CD14-positive monocyte (primary cell): ENCODE results near the gene RPL18A. TPM values are rescaled to one million over a fixed set of nuclear protein-coding genes. Genes with fewer than 3 reads are reported as not detected.

Source experiments
- DNase-seq, 3 donors: peaks; one replicate each; pipeline ENCODE4 v3.0.0-alpha.2; 2011 to 2022
- H2AFZ ChIP-seq: 2 replicates; pipeline ENCODE4 v1.6.0; 2012; ENCODE audit warnings: mild to moderate bottlenecking, low read depth, low read length, inconsistent platforms; ENCODE audit not compliant: insufficient read depth, poor library complexity, severe bottlenecking
- H3K27ac ChIP-seq, 2 donors: 1 replicate in 1 of 2; 2 replicates in 1 of 2; pipeline ENCODE4 v1.5.1; 2012 to 2013; ENCODE audit warnings: low read length in 2 of 2, control low read depth in 1 of 2, inconsistent platforms in 1 of 2, low read depth in 1 of 2, mild to moderate bottlenecking in 1 of 2
- H3K27me3 ChIP-seq, 2 donors: one replicate each; pipeline versions ENCODE4 v1.6.0 to v1.6.1; 2011 to 2013; ENCODE audit warnings: low read length in 2 of 2; ENCODE audit not compliant: control insufficient read depth in 2 of 2, insufficient read depth in 2 of 2
- H3K36me3 ChIP-seq, 2 donors: replicated peaks in 1 of 2; 1 replicate in 1 of 2; 2 replicates in 1 of 2; pipeline versions ENCODE4 v1.5.1 to v1.6.1; 2012 to 2013; ENCODE audit warnings: low read length in 2 of 2, control low read depth in 1 of 2, inconsistent platforms in 1 of 2, mild to moderate bottlenecking in 1 of 2; ENCODE audit not compliant: insufficient read depth in 2 of 2, control insufficient read depth in 1 of 2
- H3K4me1 ChIP-seq, 2 donors: 1 replicate in 1 of 2; 2 replicates in 1 of 2; pipeline versions ENCODE4 v1.5.1 to v1.6.1; 2012 to 2013; ENCODE audit warnings: low read length in 2 of 2, control low read depth in 1 of 2, inconsistent platforms in 1 of 2, mild to moderate bottlenecking in 1 of 2, moderate library complexity in 1 of 2; ENCODE audit not compliant: insufficient read depth in 2 of 2, control insufficient read depth in 1 of 2
- H3K4me2 ChIP-seq: replicated peaks from 2 replicates; pipeline ENCODE3; 2012; ENCODE audit warnings: low read length, moderate library complexity, mild to moderate bottlenecking; ENCODE audit not compliant: poor library complexity, severe bottlenecking; ENCODE audit errors: extremely low read depth
- H3K4me3 ChIP-seq, 3 experiments: fragments of 200-600 bp in 1 of 3; sonication (generic) in 1 of 3; replicated peaks in 1 of 3; 1 replicate in 2 of 3; 2 replicates in 1 of 3; pipeline ENCODE4 v1.5.1; 2011 to 2013; ENCODE audit warnings: low read length in 3 of 3, mild to moderate bottlenecking in 3 of 3, control low read depth in 2 of 3, low read depth in 2 of 3, inconsistent platforms in 1 of 3, moderate library complexity in 1 of 3
- H3K79me2 ChIP-seq: 2 replicates; pipeline ENCODE4 v1.6.0; 2012; ENCODE audit warnings: mild to moderate bottlenecking, control low read depth, inconsistent platforms, low read length, moderate library complexity; ENCODE audit not compliant: insufficient read depth
- H3K9ac ChIP-seq: 2 replicates; pipeline ENCODE4 v1.6.0; 2017; ENCODE audit warnings: low read length, mild to moderate bottlenecking; ENCODE audit not compliant: insufficient read depth, poor library complexity, severe bottlenecking
- H3K9me3 ChIP-seq, 2 donors: replicated peaks in 1 of 2; 1 replicate in 1 of 2; 2 replicates in 1 of 2; pipeline versions ENCODE4 v1.5.1 to v1.6.1; 2012 to 2013; ENCODE audit warnings: low read length in 2 of 2, control low read depth in 1 of 2; ENCODE audit not compliant: control insufficient read depth in 1 of 2, insufficient read depth in 1 of 2
- H4K20me1 ChIP-seq: 2 replicates; pipeline ENCODE4 v1.6.0; 2012; ENCODE audit warnings: mild to moderate bottlenecking, low read length, control low read depth, moderate library complexity; ENCODE audit not compliant: insufficient read depth
- H3K27ac Mint-ChIP-seq, 7 donors: one replicate each; pipeline ENCODE4 v1.8.0; 2020; ENCODE audit warnings: mild to moderate bottlenecking in 7 of 7, mixed read lengths in 7 of 7, moderate library complexity in 6 of 7, inconsistent platforms in 2 of 7
- H3K27me3 Mint-ChIP-seq, 3 donors: one replicate each; pipeline ENCODE4 v1.8.0; 2021 to 2022; ENCODE audit warnings: low read depth in 3 of 3, mild to moderate bottlenecking in 3 of 3, mixed read lengths in 3 of 3, moderate library complexity in 3 of 3, inconsistent platforms in 1 of 3
- H3K36me3 Mint-ChIP-seq, 2 donors: one replicate each; pipeline ENCODE4 v1.8.0; 2020; ENCODE audit warnings: mixed read lengths in 2 of 2, inconsistent platforms in 1 of 2, mild to moderate bottlenecking in 1 of 2
- H3K4me1 Mint-ChIP-seq: one replicate; pipeline ENCODE4 v1.8.0; 2020; ENCODE audit warnings: mild to moderate bottlenecking, mixed read lengths
- H3K4me3 Mint-ChIP-seq, 2 donors: one replicate each; pipeline ENCODE4 v1.8.0; 2020; ENCODE audit warnings: mild to moderate bottlenecking in 2 of 2, mixed read lengths in 2 of 2, moderate library complexity in 1 of 2
- H3K9me3 Mint-ChIP-seq, 7 donors: one replicate each; pipeline ENCODE4 v1.8.0; 2020 to 2022; ENCODE audit warnings: mixed read lengths in 7 of 7, mild to moderate bottlenecking in 6 of 7, moderate library complexity in 6 of 7, inconsistent platforms in 2 of 7
- WGBS: methylation state at CpG from one replicate; pipeline ENCODE4 v1.1.5; 2013; ENCODE audit warnings: missing lambda C conversion rate; ENCODE audit not compliant: insufficient coverage; 5-methylcytosine and 5-hydroxymethylcytosine counted together
- intact Hi-C, 2 donors: fragments of 100-400 bp; cut with micrococcal nuclease; formaldehyde crosslinking; loops; one replicate each; pipeline versions ENCODE4 v1.15.0 to v1.15.1; 2023
- polyA plus RNA-seq, 3 donors: library from polyadenylated mRNA; depleted of rRNA in 1 of 3; unstranded in 2 of 3; stranded (reverse) in 1 of 3; fragments of 300-500 nt in 2 of 3; fragments of >200 nt in 1 of 3; fragmentation: Illumina TruSeq in 2 of 3; gene quantifications; 1 replicate in 2 of 3; 2 replicates in 1 of 3; pipeline ENCODE4 v1.2.3, GENCODE V29; 2012 to 2021
- TF ChIP-seq, protein P1 (sequence below): fragments of 200-600 bp; IDR thresholded peaks from one replicate; pipeline ENCODE4 v1.8.0; 2022; ENCODE audit warnings: antibody characterized with exemption, mild to moderate bottlenecking

The RPL18A gene
- polyA plus RNA-seq, 3 donors: 1,189 to 1,285 (median 1,268) TPM

DNA sequence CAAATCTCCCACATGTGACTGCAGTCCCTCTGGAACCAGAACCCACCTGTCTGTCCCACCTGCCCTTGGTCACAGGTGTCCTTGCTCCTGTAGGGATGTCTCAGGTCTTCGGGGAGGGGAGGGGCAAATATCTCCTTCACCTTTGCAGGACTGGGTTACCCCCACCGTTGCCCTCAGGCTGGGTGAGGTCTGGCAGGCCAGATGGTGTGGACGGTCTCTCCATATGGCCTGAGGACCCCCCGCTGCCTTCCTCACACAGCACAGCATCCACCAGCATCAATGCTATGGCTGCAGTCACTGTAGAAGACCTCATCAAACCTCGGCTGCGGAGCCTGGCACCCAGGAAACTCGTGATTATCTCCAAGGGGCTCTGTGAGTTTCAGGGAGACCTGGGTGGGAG is 22.0 kb downstream of the RPL18A start:
- no peaks in the 10 kb centered on the region for H3K79me2 ChIP-seq
- DNase-seq: no peak
- no peak overlapping the region for H3K9ac ChIP-seq
- no peak overlapping the region for H3K4me3 Mint-ChIP-seq
- peaks cover 3 to 4% (median 3%) of the 10 kb centered on the region in 3 donors for H3K27me3 Mint-ChIP-seq
- no peak overlapping the region for H3K4me2 ChIP-seq
- no peaks in the 10 kb centered on the region for H3K27me3 ChIP-seq
- no peaks in the 10 kb centered on the region for H3K4me1 ChIP-seq
- TF ChIP-seq, protein P1, sequence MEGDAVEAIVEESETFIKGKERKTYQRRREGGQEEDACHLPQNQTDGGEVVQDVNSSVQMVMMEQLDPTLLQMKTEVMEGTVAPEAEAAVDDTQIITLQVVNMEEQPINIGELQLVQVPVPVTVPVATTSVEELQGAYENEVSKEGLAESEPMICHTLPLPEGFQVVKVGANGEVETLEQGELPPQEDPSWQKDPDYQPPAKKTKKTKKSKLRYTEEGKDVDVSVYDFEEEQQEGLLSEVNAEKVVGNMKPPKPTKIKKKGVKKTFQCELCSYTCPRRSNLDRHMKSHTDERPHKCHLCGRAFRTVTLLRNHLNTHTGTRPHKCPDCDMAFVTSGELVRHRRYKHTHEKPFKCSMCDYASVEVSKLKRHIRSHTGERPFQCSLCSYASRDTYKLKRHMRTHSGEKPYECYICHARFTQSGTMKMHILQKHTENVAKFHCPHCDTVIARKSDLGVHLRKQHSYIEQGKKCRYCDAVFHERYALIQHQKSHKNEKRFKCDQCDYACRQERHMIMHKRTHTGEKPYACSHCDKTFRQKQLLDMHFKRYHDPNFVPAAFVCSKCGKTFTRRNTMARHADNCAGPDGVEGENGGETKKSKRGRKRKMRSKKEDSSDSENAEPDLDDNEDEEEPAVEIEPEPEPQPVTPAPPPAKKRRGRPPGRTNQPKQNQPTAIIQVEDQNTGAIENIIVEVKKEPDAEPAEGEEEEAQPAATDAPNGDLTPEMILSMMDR: no peak
- H2AFZ ChIP-seq: no peak overlapping the region
- H3K27ac ChIP-seq: no peak overlapping the region
- H3K4me3 ChIP-seq: no peak overlapping the region
- no peaks in the 10 kb centered on the region for H3K36me3 ChIP-seq
- WGBS: 88% methylated on average over 5 of the region's 7 CpGs
- no peaks in the 10 kb centered on the region for H3K9me3 ChIP-seq
- H3K27ac Mint-ChIP-seq: no peak overlapping the region
- no peaks in the 10 kb centered on the region for H3K36me3 Mint-ChIP-seq
- H3K4me1 Mint-ChIP-seq: no peaks in the 10 kb centered on the region
- intact Hi-C loops: no loop called here
- no peaks in the 10 kb centered on the region for H3K9me3 Mint-ChIP-seq
- H4K20me1 ChIP-seq: no peaks in the 10 kb centered on the region

DNA sequence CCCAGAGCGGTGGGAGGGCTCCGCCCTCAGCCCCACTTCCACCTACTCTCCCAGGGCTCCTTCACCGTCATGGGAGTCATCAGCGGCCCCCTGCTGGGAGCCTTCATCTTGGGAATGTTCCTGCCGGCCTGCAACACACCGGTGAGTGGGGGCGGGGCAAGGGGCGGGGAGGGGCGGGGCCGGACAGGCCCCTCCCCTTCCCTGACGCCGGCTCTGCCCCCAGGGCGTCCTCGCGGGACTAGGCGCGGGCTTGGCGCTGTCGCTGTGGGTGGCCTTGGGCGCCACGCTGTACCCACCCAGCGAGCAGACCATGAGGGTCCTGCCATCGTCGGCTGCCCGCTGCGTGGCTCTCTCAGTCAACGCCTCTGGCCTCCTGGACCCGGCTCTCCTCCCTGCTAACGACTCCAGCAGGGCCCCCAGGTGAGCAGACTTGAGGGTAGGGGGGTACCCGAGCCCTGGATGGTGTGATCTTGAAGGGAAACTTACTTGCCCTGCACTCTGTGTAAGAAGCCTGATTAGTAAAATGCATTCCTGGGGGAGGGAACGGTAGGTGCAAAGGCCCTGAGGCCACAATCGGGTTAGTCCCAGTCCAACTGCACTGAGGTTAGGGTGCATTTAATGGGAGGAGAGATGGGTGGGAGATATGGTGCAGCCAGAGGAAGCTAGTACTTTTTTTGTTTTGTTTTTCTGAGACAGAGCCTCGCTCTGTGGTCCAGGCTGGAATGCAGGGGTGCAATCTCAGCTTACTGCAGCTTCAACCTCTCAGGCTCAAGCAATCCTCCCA is 24.1 kb downstream of the RPL18A start:
- intact Hi-C loops: no loop called here
- no peaks in the 10 kb centered on the region for H3K9me3 ChIP-seq
- WGBS: 88% methylated on average over 24 of the region's 33 CpGs
- no peaks in the 10 kb centered on the region for H3K4me1 ChIP-seq
- H3K9ac ChIP-seq: no peak overlapping the region
- Mint-ChIP-seq H3K27ac (no peak overlapping the region), H3K4me3 (no peak overlapping the region), H3K36me3 (no peaks in the 10 kb centered on the region), H3K27me3 (peaks cover 3 to 6% (median 3%) of the 10 kb centered on the region in 3 donors), H3K4me1 (no peaks in the 10 kb centered on the region), H3K9me3 (no peaks in the 10 kb centered on the region)
- no peaks in the 10 kb centered on the region for H3K79me2 ChIP-seq
- H3K36me3 ChIP-seq: no peaks in the 10 kb centered on the region
- H4K20me1 ChIP-seq: no peaks in the 10 kb centered on the region
- no peak overlapping the region for H3K4me2 ChIP-seq
- H3K27ac ChIP-seq: no peak overlapping the region
- no peak overlapping the region for H3K4me3 ChIP-seq
- DNase-seq: no peak
- no peak overlapping the region for H2AFZ ChIP-seq
- H3K27me3 ChIP-seq: no peaks in the 10 kb centered on the region
- TF ChIP-seq, protein P1: no peak
